ENCODE results near the gene LGR6. TPM values are rescaled to one million over a fixed set of nuclear protein-coding genes. Genes with fewer than 3 reads are reported as not detected.

LGR6 gene
- total RNA-seq, 1 donor from 2014 or later = 26.0 TPM

- no peak overlapping the region for H3K27ac ChIP-seq
- intact Hi-C loops (cut with DNase I) = no loop called here
- no peaks in the 10 kb centered on the region for H3K27me3 ChIP-seq
- no peak overlapping the region for H3K4me3 ChIP-seq
- DNase-seq (ENCODE audit: low spot score in 2 of 2) = no peak
- no peaks in the 10 kb centered on the region for H3K9me3 ChIP-seq
- H3K36me3 ChIP-seq = peaks cover 9 to 16% of the 10 kb centered on the region in 2 donors
- TF ChIP-seq CTCF (IDR thresholded peaks at IDR 0.05) = no peak
- peaks cover 0 to 13% of the 10 kb centered on the region in 2 donors for H3K4me1 ChIP-seq
Measured at GRCh38 chr1:202293569-202293968, 100.0 kb downstream of the LGR6 start.

DNA sequence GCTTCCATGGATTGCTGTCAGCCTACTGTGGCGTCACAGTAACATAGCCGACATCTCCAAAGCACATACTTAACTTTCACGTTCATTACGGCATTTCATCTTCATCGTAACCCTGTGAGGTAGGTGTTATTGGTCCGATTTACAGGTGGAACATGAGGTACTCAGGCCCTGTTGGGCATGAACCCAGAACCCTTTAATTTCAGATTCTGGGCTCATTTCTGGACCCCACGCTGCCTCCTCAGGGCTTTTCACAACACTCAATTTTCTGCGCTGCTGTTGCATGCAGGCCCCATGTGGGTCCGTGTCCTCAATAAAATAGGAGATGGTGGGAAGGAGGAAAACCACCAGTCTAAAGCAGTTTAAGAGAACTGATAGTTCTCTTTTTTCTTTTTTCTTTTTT is 108.6 kb downstream of the LGR6 start:
- Histone ChIP-seq H3K27me3 (no peaks in the 10 kb centered on the region), H3K27ac (no peak overlapping the region), H3K4me3 (no peak overlapping the region), H3K9me3 (no peaks in the 10 kb centered on the region), H3K4me1 (peaks cover 3 to 16% of the 10 kb centered on the region in 2 donors), H3K36me3 (peaks cover 37 to 54% of the 10 kb centered on the region in 2 donors)
- TF ChIP-seq CTCF (IDR thresholded peaks at IDR 0.05) = no peak
- intact Hi-C loops (cut with DNase I) = no loop called here
- no peak for DNase-seq (ENCODE audit: low spot score in 2 of 2)

DNA sequence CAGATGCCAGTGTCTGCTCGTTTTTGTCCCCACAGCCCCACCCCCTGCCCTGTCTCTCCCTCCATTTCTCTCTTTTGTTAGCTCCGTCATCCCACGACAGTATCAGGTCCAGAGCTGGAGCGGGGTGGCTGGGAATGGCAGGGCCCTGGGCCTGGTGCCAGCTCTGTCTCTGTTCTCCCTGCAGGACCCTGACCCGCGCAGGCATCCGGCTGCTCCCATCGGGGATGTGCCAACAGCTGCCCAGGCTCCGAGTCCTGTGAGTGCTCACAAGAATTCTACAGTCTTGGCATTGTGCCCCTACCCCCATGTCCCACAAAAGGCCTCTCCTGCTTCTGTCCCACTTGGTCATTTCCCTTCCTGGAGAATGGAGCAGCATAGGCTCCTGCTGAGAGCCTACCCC is 110.8 kb downstream of the LGR6 start:
- Histone ChIP-seq H3K4me1 (peaks cover 3 to 16% of the 10 kb centered on the region in 2 donors), H3K4me3 (no peak overlapping the region), H3K27me3 (no peaks in the 10 kb centered on the region), H3K36me3 (peaks cover 42 to 63% of the 10 kb centered on the region in 2 donors), H3K27ac (peak overlapping the region; percentile 39 to 76), H3K9me3 (no peaks in the 10 kb centered on the region)
- TF ChIP-seq CTCF (IDR thresholded peaks at IDR 0.05) = no peak
- peak in 1 of 2 donors; percentile 74 for DNase-seq (ENCODE audit: low spot score in 2 of 2)
- intact Hi-C loops (cut with DNase I) = no loop called here

DNA sequence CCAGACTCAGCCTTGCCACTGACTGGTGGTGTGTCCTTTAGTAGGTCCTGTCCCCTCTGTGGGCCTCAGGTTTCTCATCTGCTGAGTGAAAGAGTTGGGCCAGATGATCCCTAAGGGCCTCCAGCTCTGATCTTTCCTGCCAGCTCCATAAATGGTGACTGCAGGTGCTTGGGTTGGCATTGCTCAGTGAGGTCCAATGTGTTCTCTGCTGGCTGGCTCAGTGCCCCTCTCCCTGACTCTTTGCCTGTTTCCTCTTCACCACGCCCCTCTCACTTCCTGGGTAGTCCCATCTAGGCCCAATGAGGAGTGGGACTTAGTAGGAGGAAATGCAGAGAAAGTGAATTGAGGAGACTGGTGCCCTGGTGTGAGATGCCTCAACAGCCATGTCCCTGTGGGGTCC is 111.6 kb downstream of the LGR6 start:
- Histone ChIP-seq H3K9me3 (no peaks in the 10 kb centered on the region), H3K27ac (peak overlapping the region; percentile 39 to 76), H3K27me3 (no peaks in the 10 kb centered on the region), H3K36me3 (peaks cover 35 to 59% of the 10 kb centered on the region in 2 donors), H3K4me3 (no peak overlapping the region), H3K4me1 (peaks cover 3 to 16% of the 10 kb centered on the region in 2 donors)
- TF ChIP-seq CTCF (IDR thresholded peaks at IDR 0.05) = no peak
- intact Hi-C loops (cut with DNase I) = no loop called here
- no peak for DNase-seq (ENCODE audit: low spot score in 2 of 2)

GRCh38 chr1:202306535-202307345 is 113.1 kb downstream of the LGR6 start:
- peaks cover 35 to 45% of the 10 kb centered on the region in 2 donors for H3K36me3 ChIP-seq
- intact Hi-C loops (cut with DNase I) = no loop called here
- H3K27ac ChIP-seq = peak overlapping the region; percentile 12 to 45
- H3K27me3 ChIP-seq = no peaks in the 10 kb centered on the region
- H3K4me3 ChIP-seq = no peak overlapping the region
- TF ChIP-seq CTCF (IDR thresholded peaks at IDR 0.05) = no peak
- no peaks in the 10 kb centered on the region for H3K9me3 ChIP-seq
- no peak for DNase-seq (ENCODE audit: low spot score in 2 of 2)
- peaks cover 3 to 17% of the 10 kb centered on the region in 2 donors for H3K4me1 ChIP-seq
